Naive thymus-derived CD4-positive, alpha-beta T cell (primary cell): ENCODE data around the gene FYN. TPM values are rescaled to one million over a fixed set of nuclear protein-coding genes. Genes with fewer than 3 reads are reported as not detected.
A peak's percentile ranks its signal among the peaks of the same experiment; 100 is the strongest.

Experiments used
- ATAC-seq: fragments of 150-1000 bp; cut with Tn5 transposase; 2 replicates; pipeline ENCODE4 v1.10.0; 2021; ENCODE audit warnings: mild to moderate bottlenecking, moderate library complexity
- CTCF ChIA-PET: fragments of 350-600 bp; sonication (Branson Sonifier 250); formaldehyde crosslinking; loops from one replicate; lab custom pipeline; 2021; ENCODE audit warnings: antibody characterized with exemption; lab: Charles Lee
- POLR2A ChIA-PET: fragments of 350-600 bp; sonication (Branson Sonifier 250); formaldehyde crosslinking; loops from one replicate; lab custom pipeline; 2021; ENCODE audit warnings: antibody characterized with exemption, inconsistent platforms; lab: Charles Lee
- DNase-seq, 9 donors: peaks; one replicate each; pipeline versions ENCODE4 v3.0.0 to v3.0.0-alpha.2; 2020 to 2022; ENCODE audit warnings: mixed read lengths in 1 of 9
- H3K27ac ChIP-seq: one replicate; pipeline ENCODE4 v1.7.0; 2013; ENCODE audit warnings: mild to moderate bottlenecking, low read depth, low read length, moderate library complexity
- H3K27me3 ChIP-seq, 2 donors: one replicate each; pipeline ENCODE4 v1.7.0; 2013; ENCODE audit warnings: low read length in 2 of 2, mild to moderate bottlenecking in 2 of 2, moderate library complexity in 2 of 2; ENCODE audit not compliant: control insufficient read depth in 2 of 2, insufficient read depth in 2 of 2
- H3K36me3 ChIP-seq, 3 experiments: 1 replicate in 2 of 3; 2 replicates in 1 of 3; pipeline ENCODE4 v1.7.0; 2013; ENCODE audit warnings: low read length in 3 of 3, mild to moderate bottlenecking in 3 of 3, moderate library complexity in 1 of 3; ENCODE audit not compliant: insufficient read depth in 3 of 3, control insufficient read depth in 2 of 3
- H3K4me1 ChIP-seq, 2 donors: one replicate each; pipeline ENCODE4 v1.7.0; 2013; ENCODE audit warnings: low read length in 2 of 2, mild to moderate bottlenecking in 2 of 2, moderate library complexity in 1 of 2; ENCODE audit not compliant: control insufficient read depth in 2 of 2, insufficient read depth in 2 of 2
- H3K4me3 ChIP-seq: 2 replicates; pipeline ENCODE4 v1.7.0; 2013; ENCODE audit warnings: mild to moderate bottlenecking, low read length
- H3K9me3 ChIP-seq, 3 experiments: 1 replicate in 2 of 3; 2 replicates in 1 of 3; pipeline ENCODE4 v1.7.0; 2013; ENCODE audit warnings: low read length in 3 of 3; ENCODE audit not compliant: control insufficient read depth in 2 of 3
- H3K27ac Mint-ChIP-seq, 9 donors: one replicate each; pipeline ENCODE4 v1.8.0; 2020 to 2022; ENCODE audit warnings: mixed read lengths in 9 of 9, mild to moderate bottlenecking in 8 of 9, moderate library complexity in 5 of 9, inconsistent platforms in 2 of 9
- H3K27me3 Mint-ChIP-seq, 5 donors: one replicate each; pipeline ENCODE4 v1.8.0; 2021 to 2022; ENCODE audit warnings: mixed read lengths in 5 of 5, mild to moderate bottlenecking in 1 of 5
- H3K36me3 Mint-ChIP-seq, 5 donors: one replicate each; pipeline ENCODE4 v1.8.0; 2020 to 2022; ENCODE audit warnings: mixed read lengths in 5 of 5, mild to moderate bottlenecking in 3 of 5, inconsistent platforms in 1 of 5
- H3K4me1 Mint-ChIP-seq, 7 donors: one replicate each; pipeline ENCODE4 v1.8.0; 2020 to 2022; ENCODE audit warnings: mixed read lengths in 7 of 7, mild to moderate bottlenecking in 3 of 7, inconsistent platforms in 1 of 7
- H3K4me3 Mint-ChIP-seq, 10 donors: one replicate each; pipeline ENCODE4 v1.8.0; 2020 to 2022; ENCODE audit warnings: mild to moderate bottlenecking in 10 of 10, mixed read lengths in 10 of 10, moderate library complexity in 6 of 10, inconsistent platforms in 2 of 10
- H3K9me3 Mint-ChIP-seq, 11 donors: one replicate each; pipeline ENCODE4 v1.8.0; 2020 to 2022; ENCODE audit warnings: mixed read lengths in 11 of 11, mild to moderate bottlenecking in 4 of 11, inconsistent platforms in 1 of 11, moderate library complexity in 1 of 11
- intact Hi-C, 2 donors: fragments of 100-400 bp; cut with micrococcal nuclease; formaldehyde crosslinking; loops; one replicate each; pipeline ENCODE4 v1.15.1; 2023
- polyA plus RNA-seq, 2 donors: library from polyadenylated mRNA; unstranded; fragments of 300-500 nt; fragmentation: Illumina TruSeq; gene quantifications; one replicate each; pipeline ENCODE4 v1.2.3, GENCODE V29; 2021
- total RNA-seq, 6 experiments: library from RNA in 5 of 6; stranded (reverse) in 5 of 6; gene quantifications; 1 replicate in 5 of 6; 2 replicates in 1 of 6; pipeline ENCODE4 v1.2.3 and lab custom pipeline; 2021 to 2026

FYN gene
- total and polyA plus RNA-seq, 7 experiments from 2014 or later = 200 to 720 (median 430) TPM

- no peak overlapping the region for H3K4me3 ChIP-seq
- intact Hi-C loops = no loop called here
- no peaks in the 10 kb centered on the region for H3K27me3 ChIP-seq
- peaks cover 45 to 100% (median 92%) of the 10 kb centered on the region in 7 donors for H3K4me1 Mint-ChIP-seq
- peak overlapping the region; percentile 76 for H3K27ac ChIP-seq
- peak overlapping the region in 7 of 10 donors; percentile 14 to 83 (median 39) for H3K4me3 Mint-ChIP-seq
- H3K9me3 Mint-ChIP-seq = peaks cover 0 to 3% (median 0%) of the 10 kb centered on the region in 11 donors
- H3K27me3 Mint-ChIP-seq = no peaks in the 10 kb centered on the region
- POLR2A ChIA-PET = interaction anchor here (0.7 to 1.0 kb wide), 3 partner anchors 13 to 60 kb away, joined by 3 to 4 read pairs (median 3); no protein-coding TSS in a partner anchor
- CTCF ChIA-PET = interaction anchor here (1.3 kb wide), 1 partner anchor 13 kb away, joined by 4 read pairs; no protein-coding TSS in a partner anchor
- DNase-seq = no peak
- H3K36me3 ChIP-seq = peaks cover 8 to 23% (median 15%) of the 10 kb centered on the region in 3 experiments
- H3K36me3 Mint-ChIP-seq = peaks cover 3 to 60% (median 43%) of the 10 kb centered on the region in 5 donors
- no peaks in the 10 kb centered on the region for H3K9me3 ChIP-seq
- H3K27ac Mint-ChIP-seq = peak overlapping the region in 7 of 9 donors; percentile 87 to 98 (median 91)
- ATAC-seq = no peak
- H3K4me1 ChIP-seq = peaks cover 37 to 66% of the 10 kb centered on the region in 2 donors
These were observed 149.8 kb downstream of the FYN start for GRCh38 chr6:111723412-111723970.

GRCh38 chr6:111722179-111722731 is 151.0 kb downstream of the FYN start:
- peaks cover 44 to 95% (median 82%) of the 10 kb centered on the region in 7 donors for H3K4me1 Mint-ChIP-seq
- peak overlapping the region in 7 of 10 donors; percentile 9 to 75 (median 34) for H3K4me3 Mint-ChIP-seq
- no peaks in the 10 kb centered on the region for H3K27me3 ChIP-seq
- no peaks in the 10 kb centered on the region for H3K27me3 Mint-ChIP-seq
- H3K27ac Mint-ChIP-seq = peak overlapping the region in 8 of 9 donors; percentile 73 to 91 (median 88)
- peaks cover 37 to 54% of the 10 kb centered on the region in 2 donors for H3K4me1 ChIP-seq
- CTCF ChIA-PET = interaction anchor here (1.0 to 1.4 kb wide), 4 partner anchors 9 to 48 kb away, joined by 3 to 7 read pairs (median 4); no protein-coding TSS in a partner anchor
- H3K9me3 ChIP-seq = no peaks in the 10 kb centered on the region
- peak overlapping the region; percentile 76 for H3K27ac ChIP-seq
- peaks cover 0 to 2% (median 0%) of the 10 kb centered on the region in 11 donors for H3K9me3 Mint-ChIP-seq
- intact Hi-C loops = no loop called here
- H3K36me3 Mint-ChIP-seq = peaks cover 3 to 61% (median 42%) of the 10 kb centered on the region in 5 donors
- POLR2A ChIA-PET = interaction anchor here (0.7 to 1.6 kb wide), 6 partner anchors 10 to 144 kb away, joined by 3 to 4 read pairs (median 3); no protein-coding TSS in a partner anchor
- ATAC-seq (no peak), DNase-seq (no peak)
- H3K4me3 ChIP-seq = no peak overlapping the region
- H3K36me3 ChIP-seq = peaks cover 18 to 35% (median 26%) of the 10 kb centered on the region in 3 experiments

- Mint-ChIP-seq H3K9me3 (peaks cover 0 to 2% (median 0%) of the 10 kb centered on the region in 11 donors), H3K4me3 (peak overlapping the region in 5 of 10 donors; percentile 38 to 75 (median 47)), H3K27ac (peak overlapping the region in 8 of 9 donors; percentile 73 to 91 (median 88)), H3K4me1 (peaks cover 41 to 90% (median 80%) of the 10 kb centered on the region in 7 donors), H3K27me3 (no peaks in the 10 kb centered on the region), H3K36me3 (peaks cover 3 to 56% (median 37%) of the 10 kb centered on the region in 5 donors)
- Histone ChIP-seq H3K36me3 (peaks cover 18 to 35% (median 26%) of the 10 kb centered on the region in 3 experiments), H3K27me3 (no peaks in the 10 kb centered on the region), H3K9me3 (no peaks in the 10 kb centered on the region), H3K27ac (no peak overlapping the region), H3K4me3 (no peak overlapping the region), H3K4me1 (peaks cover 37 to 49% of the 10 kb centered on the region in 2 donors)
- intact Hi-C loops = no loop called here
- CTCF ChIA-PET = interaction anchor here (1.0 to 1.4 kb wide), 4 partner anchors 9 to 48 kb away, joined by 3 to 7 read pairs (median 4); no protein-coding TSS in a partner anchor
- POLR2A ChIA-PET = interaction anchor here (0.7 to 1.6 kb wide), 6 partner anchors 10 to 144 kb away, joined by 3 to 4 read pairs (median 3); no protein-coding TSS in a partner anchor
- DNase-seq (peak in 2 of 9 donors; percentile 25 to 37), ATAC-seq (peak; percentile 57)
These were observed 151.5 kb downstream of the FYN start for GRCh38 chr6:111721753-111722154.

- Histone ChIP-seq H3K27ac (no peak overlapping the region), H3K9me3 (no peaks in the 10 kb centered on the region), H3K4me1 (peaks cover 40 to 45% of the 10 kb centered on the region in 2 donors), H3K27me3 (no peaks in the 10 kb centered on the region), H3K36me3 (peaks cover 18 to 29% (median 26%) of the 10 kb centered on the region in 3 experiments), H3K4me3 (no peak overlapping the region)
- DNase-seq = no peak
- H3K27ac Mint-ChIP-seq = peak overlapping the region in 8 of 9 donors; percentile 38 to 91 (median 85)
- peak overlapping the region in 3 of 10 donors; percentile 18 to 42 (median 38) for H3K4me3 Mint-ChIP-seq
- ChIA-PET CTCF (interaction anchor here (0.6 to 1.4 kb wide), 3 partner anchors 8 to 322 kb away, joined by 3 to 7 read pairs (median 3); no protein-coding TSS in a partner anchor), POLR2A (interaction anchor here (0.7 to 1.4 kb wide), 2 partner anchors 145 to 153 kb away, joined by 3 to 4 read pairs; no protein-coding TSS in a partner anchor)
- intact Hi-C loops = no loop called here
- ATAC-seq = no peak
- H3K36me3 Mint-ChIP-seq = peaks cover 3 to 53% (median 31%) of the 10 kb centered on the region in 5 donors
- peaks cover 0 to 2% (median 0%) of the 10 kb centered on the region in 11 donors for H3K9me3 Mint-ChIP-seq
- peaks cover 39 to 88% (median 79%) of the 10 kb centered on the region in 7 donors for H3K4me1 Mint-ChIP-seq
- H3K27me3 Mint-ChIP-seq = no peaks in the 10 kb centered on the region
These were observed 152.2 kb downstream of the FYN start for GRCh38 chr6:111720931-111721496.

GRCh38 chr6:111718990-111719389 is 154.3 kb downstream of the FYN start:
- Histone ChIP-seq H3K4me3 (no peak overlapping the region), H3K9me3 (no peaks in the 10 kb centered on the region), H3K27me3 (no peaks in the 10 kb centered on the region), H3K27ac (no peak overlapping the region), H3K36me3 (peaks cover 18 to 29% (median 26%) of the 10 kb centered on the region in 3 experiments), H3K4me1 (peaks cover 40 to 45% of the 10 kb centered on the region in 2 donors)
- DNase-seq = no peak
- intact Hi-C loops = no loop called here
- no peaks in the 10 kb centered on the region for H3K27me3 Mint-ChIP-seq
- peaks cover 0 to 3% (median 0%) of the 10 kb centered on the region in 11 donors for H3K9me3 Mint-ChIP-seq
- H3K27ac Mint-ChIP-seq = peak overlapping the region; percentile 33 to 90 (median 82)
- ChIA-PET CTCF (no interaction called here), POLR2A (interaction anchor here (1.4 kb wide), 1 partner anchor 40 kb away, joined by 3 read pairs; no protein-coding TSS in a partner anchor)
- no peak for ATAC-seq
- peaks cover 40 to 88% (median 78%) of the 10 kb centered on the region in 7 donors for H3K4me1 Mint-ChIP-seq
- H3K4me3 Mint-ChIP-seq = no peak overlapping the region
- peaks cover 8 to 60% (median 36%) of the 10 kb centered on the region in 5 donors for H3K36me3 Mint-ChIP-seq

GRCh38 chr6:111718326-111718725 is 154.9 kb downstream of the FYN start:
- Mint-ChIP-seq H3K4me3 (no peak overlapping the region), H3K4me1 (peaks cover 37 to 88% (median 77%) of the 10 kb centered on the region in 7 donors)
- POLR2A ChIA-PET = interaction anchor here (1.3 kb wide), 1 partner anchor 275 kb away, joined by 5 read pairs; no protein-coding TSS in a partner anchor

More at GRCh38 chr6:111718326-111718725, 154.9 kb downstream of the FYN start:
- no peaks in the 10 kb centered on the region for H3K27me3 ChIP-seq
- DNase-seq (no peak), ATAC-seq (no peak)
- H3K27me3 Mint-ChIP-seq = no peaks in the 10 kb centered on the region
- CTCF ChIA-PET = no interaction called here
- H3K9me3 Mint-ChIP-seq = peaks cover 0 to 3% (median 0%) of the 10 kb centered on the region in 11 donors
- intact Hi-C loops = no loop called here
- H3K4me1 ChIP-seq = peaks cover 35 to 45% of the 10 kb centered on the region in 2 donors
- no peak overlapping the region for H3K27ac ChIP-seq
- H3K36me3 Mint-ChIP-seq = peaks cover 8 to 67% (median 39%) of the 10 kb centered on the region in 5 donors
- peaks cover 18 to 35% (median 31%) of the 10 kb centered on the region in 3 experiments for H3K36me3 ChIP-seq
- peak overlapping the region in 8 of 9 donors; percentile 58 to 90 (median 84) for H3K27ac Mint-ChIP-seq
- H3K4me3 ChIP-seq = no peak overlapping the region
- no peaks in the 10 kb centered on the region for H3K9me3 ChIP-seq
